ENCODE measurements around the gene MAML2.

MAML2 gene

DNA sequence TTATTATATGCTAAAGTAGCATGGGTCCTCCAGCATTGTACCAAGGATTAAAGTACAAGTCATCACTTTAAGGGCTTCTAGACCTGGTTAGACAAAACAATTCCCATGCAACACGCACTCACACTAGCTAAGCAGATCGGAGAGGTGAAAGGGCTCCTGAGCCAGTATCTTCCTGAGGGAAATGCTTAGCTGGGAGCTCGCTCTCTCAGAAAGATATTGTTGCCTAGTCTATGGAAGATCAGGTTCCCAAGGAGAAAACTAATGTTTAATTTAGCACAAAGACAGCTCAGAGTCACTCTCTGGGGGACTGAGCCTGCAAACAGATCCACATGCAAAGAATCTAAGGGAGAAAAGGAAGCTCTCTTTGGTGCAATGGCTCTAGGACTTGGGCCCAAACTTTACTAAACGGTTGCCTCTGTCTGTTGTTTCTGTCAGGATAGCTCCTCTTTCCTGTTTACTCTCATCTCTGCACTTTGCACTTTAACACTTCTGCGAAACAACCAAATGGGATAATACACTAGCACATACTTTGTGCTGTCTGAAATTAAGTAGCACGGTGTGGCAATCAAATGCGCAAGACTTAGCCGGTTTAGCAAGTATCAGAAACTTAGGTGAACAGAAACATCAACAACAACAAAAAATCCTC lies 10.7 kb downstream of the MAML2 start:
- Histone ChIP-seq H3K4me3 (replicated peaks; ENCODE audit: insufficient read depth, low read length) (no peak overlapping the region), H3K27me3 (ENCODE audit: insufficient read depth, poor library complexity, severe bottlenecking) (no peaks in the 10 kb centered on the region), H3K27ac (replicated peaks) (no peak overlapping the region)
- TF ChIP-seq, protein P1, sequence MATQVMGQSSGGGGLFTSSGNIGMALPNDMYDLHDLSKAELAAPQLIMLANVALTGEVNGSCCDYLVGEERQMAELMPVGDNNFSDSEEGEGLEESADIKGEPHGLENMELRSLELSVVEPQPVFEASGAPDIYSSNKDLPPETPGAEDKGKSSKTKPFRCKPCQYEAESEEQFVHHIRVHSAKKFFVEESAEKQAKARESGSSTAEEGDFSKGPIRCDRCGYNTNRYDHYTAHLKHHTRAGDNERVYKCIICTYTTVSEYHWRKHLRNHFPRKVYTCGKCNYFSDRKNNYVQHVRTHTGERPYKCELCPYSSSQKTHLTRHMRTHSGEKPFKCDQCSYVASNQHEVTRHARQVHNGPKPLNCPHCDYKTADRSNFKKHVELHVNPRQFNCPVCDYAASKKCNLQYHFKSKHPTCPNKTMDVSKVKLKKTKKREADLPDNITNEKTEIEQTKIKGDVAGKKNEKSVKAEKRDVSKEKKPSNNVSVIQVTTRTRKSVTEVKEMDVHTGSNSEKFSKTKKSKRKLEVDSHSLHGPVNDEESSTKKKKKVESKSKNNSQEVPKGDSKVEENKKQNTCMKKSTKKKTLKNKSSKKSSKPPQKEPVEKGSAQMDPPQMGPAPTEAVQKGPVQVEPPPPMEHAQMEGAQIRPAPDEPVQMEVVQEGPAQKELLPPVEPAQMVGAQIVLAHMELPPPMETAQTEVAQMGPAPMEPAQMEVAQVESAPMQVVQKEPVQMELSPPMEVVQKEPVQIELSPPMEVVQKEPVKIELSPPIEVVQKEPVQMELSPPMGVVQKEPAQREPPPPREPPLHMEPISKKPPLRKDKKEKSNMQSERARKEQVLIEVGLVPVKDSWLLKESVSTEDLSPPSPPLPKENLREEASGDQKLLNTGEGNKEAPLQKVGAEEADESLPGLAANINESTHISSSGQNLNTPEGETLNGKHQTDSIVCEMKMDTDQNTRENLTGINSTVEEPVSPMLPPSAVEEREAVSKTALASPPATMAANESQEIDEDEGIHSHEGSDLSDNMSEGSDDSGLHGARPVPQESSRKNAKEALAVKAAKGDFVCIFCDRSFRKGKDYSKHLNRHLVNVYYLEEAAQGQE (IDR thresholded peaks at IDR 0.05; ENCODE audit: insufficient replicate concordance, low read depth), result no peak
- TF ChIP-seq POLR2AphosphoS5 (IDR thresholded peaks at IDR 0.05; ENCODE audit: low read depth) (no peak), SPI1 (IDR thresholded peaks at IDR 0.05; ENCODE audit: borderline replicate concordance, low read depth) (no peak), GABPA (IDR thresholded peaks at IDR 0.05; ENCODE audit: low read depth) (no peak)
- TF ChIP-seq, protein P2, sequence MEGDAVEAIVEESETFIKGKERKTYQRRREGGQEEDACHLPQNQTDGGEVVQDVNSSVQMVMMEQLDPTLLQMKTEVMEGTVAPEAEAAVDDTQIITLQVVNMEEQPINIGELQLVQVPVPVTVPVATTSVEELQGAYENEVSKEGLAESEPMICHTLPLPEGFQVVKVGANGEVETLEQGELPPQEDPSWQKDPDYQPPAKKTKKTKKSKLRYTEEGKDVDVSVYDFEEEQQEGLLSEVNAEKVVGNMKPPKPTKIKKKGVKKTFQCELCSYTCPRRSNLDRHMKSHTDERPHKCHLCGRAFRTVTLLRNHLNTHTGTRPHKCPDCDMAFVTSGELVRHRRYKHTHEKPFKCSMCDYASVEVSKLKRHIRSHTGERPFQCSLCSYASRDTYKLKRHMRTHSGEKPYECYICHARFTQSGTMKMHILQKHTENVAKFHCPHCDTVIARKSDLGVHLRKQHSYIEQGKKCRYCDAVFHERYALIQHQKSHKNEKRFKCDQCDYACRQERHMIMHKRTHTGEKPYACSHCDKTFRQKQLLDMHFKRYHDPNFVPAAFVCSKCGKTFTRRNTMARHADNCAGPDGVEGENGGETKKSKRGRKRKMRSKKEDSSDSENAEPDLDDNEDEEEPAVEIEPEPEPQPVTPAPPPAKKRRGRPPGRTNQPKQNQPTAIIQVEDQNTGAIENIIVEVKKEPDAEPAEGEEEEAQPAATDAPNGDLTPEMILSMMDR (IDR thresholded peaks at IDR 0.05; ENCODE audit: insufficient read depth, low read length), result no peak
- no peak for DNase-seq (ENCODE audit: low read depth in 1 of 2, low spot score in 1 of 2)

DNA sequence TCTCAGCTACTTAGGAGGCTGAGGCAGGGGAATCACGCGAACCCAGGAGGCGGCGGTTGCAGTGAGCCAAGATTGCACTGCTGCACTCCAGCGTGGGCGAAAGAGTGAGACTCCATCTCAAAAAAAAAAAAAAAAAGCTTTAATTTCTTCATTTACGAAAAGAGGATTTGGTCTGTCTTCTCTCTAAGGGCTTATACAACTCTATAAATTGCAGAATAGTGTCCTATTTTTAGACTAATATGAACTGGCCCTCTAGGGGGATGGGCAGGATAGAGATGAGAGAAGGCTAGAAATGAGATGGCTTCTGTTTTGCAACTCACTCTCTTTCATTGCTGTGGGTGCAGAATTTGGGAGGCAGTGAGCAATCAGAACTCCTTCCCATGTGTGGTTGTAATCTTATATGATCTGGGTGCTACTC lies 11.3 kb downstream of the MAML2 start:
- Histone ChIP-seq H3K27ac (replicated peaks) (no peak overlapping the region), H3K4me3 (replicated peaks; ENCODE audit: insufficient read depth, low read length) (no peak overlapping the region), H3K27me3 (ENCODE audit: insufficient read depth, poor library complexity, severe bottlenecking) (no peaks in the 10 kb centered on the region)
- TF ChIP-seq, protein P2 (IDR thresholded peaks at IDR 0.05; ENCODE audit: insufficient read depth, low read length), result no peak
- TF ChIP-seq POLR2AphosphoS5 (IDR thresholded peaks at IDR 0.05; ENCODE audit: low read depth), result no peak
- no peak for TF ChIP-seq GABPA (IDR thresholded peaks at IDR 0.05; ENCODE audit: low read depth)
- TF ChIP-seq, protein P1 (IDR thresholded peaks at IDR 0.05; ENCODE audit: insufficient replicate concordance, low read depth), result no peak
- no peak for TF ChIP-seq SPI1 (IDR thresholded peaks at IDR 0.05; ENCODE audit: borderline replicate concordance, low read depth)
- DNase-seq (ENCODE audit: low read depth in 1 of 2, low spot score in 1 of 2), result no peak

DNA sequence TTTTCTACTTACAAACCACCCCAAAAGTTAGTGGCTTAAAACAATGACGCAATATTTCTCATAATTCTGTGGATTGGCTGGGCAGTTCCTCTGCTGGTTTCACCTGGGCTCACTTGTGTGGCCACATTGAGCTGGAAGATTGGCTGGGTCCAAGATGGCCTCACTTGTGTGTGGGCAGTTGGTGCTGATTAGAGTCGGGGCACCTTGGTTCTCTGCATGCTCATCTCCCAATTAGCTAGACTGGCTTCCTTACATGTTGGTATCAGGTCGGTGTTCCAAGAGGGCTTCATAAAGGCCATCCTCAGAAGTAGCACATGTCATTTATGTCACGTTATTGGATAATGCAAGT lies 12.5 kb downstream of the MAML2 start:
- Histone ChIP-seq H3K27me3 (ENCODE audit: insufficient read depth, poor library complexity, severe bottlenecking) (no peaks in the 10 kb centered on the region), H3K4me3 (replicated peaks; ENCODE audit: insufficient read depth, low read length) (no peak overlapping the region), H3K27ac (replicated peaks) (no peak overlapping the region)
- TF ChIP-seq POLR2AphosphoS5 (IDR thresholded peaks at IDR 0.05; ENCODE audit: low read depth), result no peak
- TF ChIP-seq, protein P2 (IDR thresholded peaks at IDR 0.05; ENCODE audit: insufficient read depth, low read length), result no peak
- TF ChIP-seq SPI1 (IDR thresholded peaks at IDR 0.05; ENCODE audit: borderline replicate concordance, low read depth), result no peak
- no peak for TF ChIP-seq GABPA (IDR thresholded peaks at IDR 0.05; ENCODE audit: low read depth)
- TF ChIP-seq, protein P1 (IDR thresholded peaks at IDR 0.05; ENCODE audit: insufficient replicate concordance, low read depth), result no peak
- no peak for DNase-seq (ENCODE audit: low read depth in 1 of 2, low spot score in 1 of 2)

Measured in HL-60 (cell line).